ENCODE results near the gene RBM15.
A peak's percentile ranks its signal among the peaks of the same experiment; 100 is the strongest.

Gene RBM15

GRCh38 chr1:110341146-110341871 lies 2.1 kb downstream of the RBM15 start:
- H3K4me3 ChIP-seq (ENCODE audit: low read length), result peak overlapping the region; percentile 98
- H3K4me1 ChIP-seq (ENCODE audit: insufficient read depth, low read length), result peaks cover 66% of the 10 kb centered on the region
- peaks cover 53% of the 10 kb centered on the region for H3K36me3 ChIP-seq (ENCODE audit: insufficient read depth, low read length)
- WGBS, result 92% methylated on average over 27 of the region's 27 CpGs
- H3K9ac ChIP-seq (ENCODE audit: low read depth, low read length), result no peak overlapping the region
- H3K9me3 ChIP-seq (ENCODE audit: insufficient read depth, low read depth, low read length), result no peaks in the 10 kb centered on the region
- H3K27me3 ChIP-seq (ENCODE audit: insufficient read depth, low read length), result no peaks in the 10 kb centered on the region
- H3K27ac ChIP-seq (ENCODE audit: low read depth, low read length), result no peak overlapping the region

GRCh38 chr1:110341872-110342331 lies 2.7 kb downstream of the RBM15 start:
- H3K27me3 ChIP-seq (ENCODE audit: insufficient read depth, low read length), result no peaks in the 10 kb centered on the region
- peaks cover 59% of the 10 kb centered on the region for H3K36me3 ChIP-seq (ENCODE audit: insufficient read depth, low read length)
- no peak overlapping the region for H3K9ac ChIP-seq (ENCODE audit: low read depth, low read length)
- H3K4me1 ChIP-seq (ENCODE audit: insufficient read depth, low read length), result peaks cover 69% of the 10 kb centered on the region
- H3K4me3 ChIP-seq (ENCODE audit: low read length), result peak overlapping the region; percentile 98
- no peaks in the 10 kb centered on the region for H3K9me3 ChIP-seq (ENCODE audit: insufficient read depth, low read depth, low read length)
- no peak overlapping the region for H3K27ac ChIP-seq (ENCODE audit: low read depth, low read length)
- WGBS, result 51% methylated on average over 9 of the region's 9 CpGs

- H3K9me3 ChIP-seq (ENCODE audit: insufficient read depth, low read depth, low read length), result no peaks in the 10 kb centered on the region
Observed at GRCh38 chr1:110343249-110343648, 4.1 kb downstream of the RBM15 start.

GRCh38 chr1:110344152-110344551 lies 5.0 kb downstream of the RBM15 start:
- 91% methylated on average over 2 of the region's 3 CpGs for WGBS
- Histone ChIP-seq H3K27ac (ENCODE audit: low read depth, low read length) (no peak overlapping the region), H3K36me3 (ENCODE audit: insufficient read depth, low read length) (peaks cover 81% of the 10 kb centered on the region), H3K4me3 (ENCODE audit: low read length) (peak overlapping the region; percentile 23; the same call in 1 of the 2 replicates), H3K4me1 (ENCODE audit: insufficient read depth, low read length) (peaks cover 82% of the 10 kb centered on the region), H3K9me3 (ENCODE audit: insufficient read depth, low read depth, low read length) (no peaks in the 10 kb centered on the region), H3K27me3 (ENCODE audit: insufficient read depth, low read length) (no peaks in the 10 kb centered on the region), H3K9ac (ENCODE audit: low read depth, low read length) (no peak overlapping the region)

More at GRCh38 chr1:110343249-110343648, 4.1 kb downstream of the RBM15 start:
- 80% methylated on average over 1 of the region's 2 CpGs for WGBS
- H3K36me3 ChIP-seq (ENCODE audit: insufficient read depth, low read length), result peaks cover 72% of the 10 kb centered on the region
- H3K4me3 ChIP-seq (ENCODE audit: low read length), result peak overlapping the region; percentile 98
- H3K27ac ChIP-seq (ENCODE audit: low read depth, low read length), result no peak overlapping the region
- H3K9ac ChIP-seq (ENCODE audit: low read depth, low read length), result no peak overlapping the region
- peaks cover 75% of the 10 kb centered on the region for H3K4me1 ChIP-seq (ENCODE audit: insufficient read depth, low read length)
- H3K27me3 ChIP-seq (ENCODE audit: insufficient read depth, low read length), result no peaks in the 10 kb centered on the region

GRCh38 chr1:110345480-110345879 lies 6.3 kb downstream of the RBM15 start:
- Histone ChIP-seq H3K9me3 (ENCODE audit: insufficient read depth, low read depth, low read length) (no peaks in the 10 kb centered on the region), H3K36me3 (ENCODE audit: insufficient read depth, low read length) (peaks cover 86% of the 10 kb centered on the region)

GRCh38 chr1:110346690-110347089 lies 7.5 kb downstream of the RBM15 start:
- H3K4me1 ChIP-seq (ENCODE audit: insufficient read depth, low read length), result peaks cover 67% of the 10 kb centered on the region
- H3K9ac ChIP-seq (ENCODE audit: low read depth, low read length), result 0 out of 2 replicates have a peak overlapping the region, but pooled peaks have one; percentile 30
- H3K4me3 ChIP-seq (ENCODE audit: low read length), result peak overlapping the region; percentile 14; the same call in 1 of the 2 replicates
- H3K9me3 ChIP-seq (ENCODE audit: insufficient read depth, low read depth, low read length), result no peaks in the 10 kb centered on the region
- peaks cover 82% of the 10 kb centered on the region for H3K36me3 ChIP-seq (ENCODE audit: insufficient read depth, low read length)
- 50% methylated on average over 9 of the region's 9 CpGs for WGBS
- H3K27me3 ChIP-seq (ENCODE audit: insufficient read depth, low read length), result no peaks in the 10 kb centered on the region
- H3K27ac ChIP-seq (ENCODE audit: low read depth, low read length), result peak overlapping the region; percentile 38; the same call in 1 of the 2 replicates

More at GRCh38 chr1:110345480-110345879, 6.3 kb downstream of the RBM15 start:
- H3K4me1 ChIP-seq (ENCODE audit: insufficient read depth, low read length), result peaks cover 79% of the 10 kb centered on the region
- no peak overlapping the region for H3K4me3 ChIP-seq (ENCODE audit: low read length)
- no peak overlapping the region for H3K27ac ChIP-seq (ENCODE audit: low read depth, low read length)
- H3K9ac ChIP-seq (ENCODE audit: low read depth, low read length), result no peak overlapping the region
- WGBS, result 89% methylated on average over 2 of the region's 3 CpGs
- no peaks in the 10 kb centered on the region for H3K27me3 ChIP-seq (ENCODE audit: insufficient read depth, low read length)

GRCh38 chr1:110347182-110347893 lies 8.2 kb downstream of the RBM15 start:
- Histone ChIP-seq H3K4me1 (ENCODE audit: insufficient read depth, low read length) (peaks cover 60% of the 10 kb centered on the region), H3K9me3 (ENCODE audit: insufficient read depth, low read depth, low read length) (no peaks in the 10 kb centered on the region), H3K4me3 (ENCODE audit: low read length) (peak overlapping the region; percentile 14; the same call in 1 of the 2 replicates), H3K27ac (ENCODE audit: low read depth, low read length) (0 out of 2 replicates have a peak overlapping the region, but pooled peaks have one; percentile 38), H3K27me3 (ENCODE audit: insufficient read depth, low read length) (no peaks in the 10 kb centered on the region), H3K36me3 (ENCODE audit: insufficient read depth, low read length) (peaks cover 82% of the 10 kb centered on the region), H3K9ac (ENCODE audit: low read depth, low read length) (no peak overlapping the region)
- WGBS, result 77% methylated on average over 14 of the region's 14 CpGs

GRCh38 chr1:110348050-110348449 lies 8.9 kb downstream of the RBM15 start:
- Histone ChIP-seq H3K4me3 (ENCODE audit: low read length) (no peak overlapping the region), H3K27ac (ENCODE audit: low read depth, low read length) (no peak overlapping the region)

GRCh38 chr1:110348771-110349170 lies 9.6 kb downstream of the RBM15 start:
- Histone ChIP-seq H3K36me3 (ENCODE audit: insufficient read depth, low read length) (peaks cover 73% of the 10 kb centered on the region), H3K4me1 (ENCODE audit: insufficient read depth, low read length) (peaks cover 48% of the 10 kb centered on the region), H3K9ac (ENCODE audit: low read depth, low read length) (no peak overlapping the region)

More at GRCh38 chr1:110348050-110348449, 8.9 kb downstream of the RBM15 start:
- Histone ChIP-seq H3K9ac (ENCODE audit: low read depth, low read length) (no peak overlapping the region), H3K36me3 (ENCODE audit: insufficient read depth, low read length) (peaks cover 75% of the 10 kb centered on the region), H3K27me3 (ENCODE audit: insufficient read depth, low read length) (no peaks in the 10 kb centered on the region), H3K4me1 (ENCODE audit: insufficient read depth, low read length) (peaks cover 53% of the 10 kb centered on the region), H3K9me3 (ENCODE audit: insufficient read depth, low read depth, low read length) (no peaks in the 10 kb centered on the region)
- 77% methylated on average over 2 of the region's 2 CpGs for WGBS

GRCh38 chr1:110350360-110350759 lies 11.2 kb downstream of the RBM15 start:
- peaks cover 64% of the 10 kb centered on the region for H3K36me3 ChIP-seq (ENCODE audit: insufficient read depth, low read length)
- no peak overlapping the region for H3K9ac ChIP-seq (ENCODE audit: low read depth, low read length)
- no peaks in the 10 kb centered on the region for H3K9me3 ChIP-seq (ENCODE audit: insufficient read depth, low read depth, low read length)
- H3K4me1 ChIP-seq (ENCODE audit: insufficient read depth, low read length), result peaks cover 33% of the 10 kb centered on the region
- H3K27ac ChIP-seq (ENCODE audit: low read depth, low read length), result no peak overlapping the region
- H3K27me3 ChIP-seq (ENCODE audit: insufficient read depth, low read length), result no peaks in the 10 kb centered on the region
- WGBS, result 95% methylated on average over 2 of the region's 2 CpGs
- H3K4me3 ChIP-seq (ENCODE audit: low read length), result no peak overlapping the region

More at GRCh38 chr1:110348771-110349170, 9.6 kb downstream of the RBM15 start:
- H3K27ac ChIP-seq (ENCODE audit: low read depth, low read length), result no peak overlapping the region
- no peak overlapping the region for H3K4me3 ChIP-seq (ENCODE audit: low read length)
- H3K27me3 ChIP-seq (ENCODE audit: insufficient read depth, low read length), result no peaks in the 10 kb centered on the region
- H3K9me3 ChIP-seq (ENCODE audit: insufficient read depth, low read depth, low read length), result no peaks in the 10 kb centered on the region

- Histone ChIP-seq H3K9me3 (ENCODE audit: insufficient read depth, low read depth, low read length) (no peaks in the 10 kb centered on the region), H3K4me3 (ENCODE audit: low read length) (no peak overlapping the region), H3K27ac (ENCODE audit: low read depth, low read length) (no peak overlapping the region), H3K27me3 (ENCODE audit: insufficient read depth, low read length) (no peaks in the 10 kb centered on the region), H3K36me3 (ENCODE audit: insufficient read depth, low read length) (peaks cover 70% of the 10 kb centered on the region), H3K9ac (ENCODE audit: low read depth, low read length) (no peak overlapping the region), H3K4me1 (ENCODE audit: insufficient read depth, low read length) (no peaks in the 10 kb centered on the region)
- whole genome bisulfite sequencing, result no CpG with 5 or more reads among the region's 1 CpG
Observed at GRCh38 chr1:110355321-110355720, 16.1 kb downstream of the RBM15 start.
